Esophagus squamous epithelium (tissue), 4 donors: ENCODE results near the gene COL24A1.
A peak's percentile ranks its signal among the peaks of the same experiment; 100 is the strongest.

Source experiments
- CTCF ChIP-seq, 6 experiments: fragments of 450-650 bp in 4 of 6; fragments of 200-600 bp in 2 of 6; sonication (generic) in 2 of 6; IDR thresholded peaks; one replicate each; pipeline ENCODE4 v1.5.1; 2016 to 2019; ENCODE audit warnings: antibody characterized with exemption in 6 of 6, mild to moderate bottlenecking in 4 of 6, moderate library complexity in 4 of 6
- POLR2A ChIP-seq, 4 donors: fragments of 450-650 bp; IDR thresholded peaks; one replicate each; pipeline ENCODE4 v1.6.1; 2017; ENCODE audit warnings: antibody characterized with exemption in 4 of 4, mild to moderate bottlenecking in 4 of 4, moderate library complexity in 3 of 4

DNA sequence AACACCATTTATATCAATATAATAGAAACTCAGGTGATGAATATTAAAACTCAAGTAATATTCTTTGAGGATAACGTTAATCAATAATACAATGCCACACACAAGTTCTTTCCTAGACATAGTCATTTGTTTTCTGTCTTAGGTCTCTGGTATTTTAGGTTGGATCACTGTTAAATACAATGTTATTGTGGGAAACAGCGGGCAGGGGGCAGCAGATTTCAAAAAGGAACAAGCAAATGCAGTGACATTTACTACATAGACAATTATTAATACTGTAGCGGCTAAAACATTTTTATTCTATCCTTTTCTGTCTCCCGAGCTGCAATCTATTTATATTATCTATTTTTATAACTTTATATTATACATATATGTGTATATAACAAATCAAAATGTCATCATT, 261.9 kb downstream of the COL24A1 start:
- peak in 3 of 6 experiments; percentile 20 to 29 (median 22) for TF ChIP-seq CTCF (IDR thresholded peaks at IDR 0.05)
- no peak for TF ChIP-seq POLR2A (IDR thresholded peaks at IDR 0.05)
